ENCODE results near the gene KRABD2.

KRABD2 gene

DNA sequence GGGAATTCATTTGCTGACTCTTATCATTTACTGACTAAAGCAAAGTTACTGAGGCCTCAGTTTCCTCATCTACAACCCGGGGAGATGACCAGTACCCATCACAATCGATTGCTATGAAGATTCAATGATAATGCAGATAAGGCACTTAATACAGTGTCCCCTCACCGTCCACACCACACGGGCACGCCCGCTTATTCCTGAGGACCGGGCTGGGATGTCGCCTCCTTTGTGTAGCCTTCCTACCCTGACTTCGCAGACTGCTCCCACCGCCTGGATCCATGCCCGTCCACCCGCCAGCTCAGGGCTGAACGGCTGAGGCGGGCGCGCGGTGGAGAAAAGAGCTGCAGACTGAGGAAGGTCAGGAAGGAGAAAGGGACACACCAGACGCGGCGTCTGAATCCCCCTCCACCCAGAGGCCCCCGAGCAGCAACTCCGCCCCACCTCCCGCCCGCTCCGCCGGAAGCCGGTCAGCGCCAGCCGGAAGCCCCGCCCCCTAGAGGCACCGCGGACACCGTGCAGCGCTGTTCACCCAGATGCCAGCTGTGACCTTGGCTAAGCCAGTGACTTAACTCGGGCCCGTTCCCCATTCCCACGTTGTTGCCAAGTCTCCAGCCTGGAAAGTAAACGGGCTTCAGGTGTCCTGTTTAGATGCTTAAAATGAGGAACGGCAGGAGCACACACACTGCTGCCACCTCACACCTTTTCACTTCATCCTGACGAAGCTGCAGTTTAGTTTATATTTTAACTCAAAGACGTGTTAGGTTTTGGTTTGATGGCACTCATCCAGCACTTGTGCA is at the start of gene KRABD2:
TSS of gene KRABD2 (minus strand) at position 434 of the 797 bp plus-strand sequence.
- peak within 1 kb of the TSS; percentile 92 for H3K27ac ChIP-seq
- TF ChIP-seq, protein P1, sequence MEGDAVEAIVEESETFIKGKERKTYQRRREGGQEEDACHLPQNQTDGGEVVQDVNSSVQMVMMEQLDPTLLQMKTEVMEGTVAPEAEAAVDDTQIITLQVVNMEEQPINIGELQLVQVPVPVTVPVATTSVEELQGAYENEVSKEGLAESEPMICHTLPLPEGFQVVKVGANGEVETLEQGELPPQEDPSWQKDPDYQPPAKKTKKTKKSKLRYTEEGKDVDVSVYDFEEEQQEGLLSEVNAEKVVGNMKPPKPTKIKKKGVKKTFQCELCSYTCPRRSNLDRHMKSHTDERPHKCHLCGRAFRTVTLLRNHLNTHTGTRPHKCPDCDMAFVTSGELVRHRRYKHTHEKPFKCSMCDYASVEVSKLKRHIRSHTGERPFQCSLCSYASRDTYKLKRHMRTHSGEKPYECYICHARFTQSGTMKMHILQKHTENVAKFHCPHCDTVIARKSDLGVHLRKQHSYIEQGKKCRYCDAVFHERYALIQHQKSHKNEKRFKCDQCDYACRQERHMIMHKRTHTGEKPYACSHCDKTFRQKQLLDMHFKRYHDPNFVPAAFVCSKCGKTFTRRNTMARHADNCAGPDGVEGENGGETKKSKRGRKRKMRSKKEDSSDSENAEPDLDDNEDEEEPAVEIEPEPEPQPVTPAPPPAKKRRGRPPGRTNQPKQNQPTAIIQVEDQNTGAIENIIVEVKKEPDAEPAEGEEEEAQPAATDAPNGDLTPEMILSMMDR (conservative IDR thresholded peaks at IDR 0.05), result peak; percentile 69

DNA sequence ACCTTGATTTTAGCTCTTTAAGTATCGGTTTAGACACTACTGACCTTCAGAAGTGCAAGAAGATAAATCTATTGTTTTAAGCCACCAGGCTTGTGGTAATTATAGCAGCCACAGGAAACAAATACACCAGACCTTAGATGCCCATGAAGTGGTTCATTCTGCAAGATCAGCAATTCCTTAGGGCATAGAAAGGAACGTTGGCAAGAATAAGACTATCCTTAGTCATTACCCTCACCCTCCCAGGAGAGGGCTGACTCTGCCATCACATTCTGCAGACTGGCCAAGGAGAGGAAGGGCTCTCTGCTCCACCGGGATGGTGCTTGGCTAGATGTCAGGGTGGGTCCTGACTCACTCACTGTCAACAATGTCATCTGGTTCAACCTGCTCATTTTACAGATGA is 45.1 kb upstream of the KRABD2 start:
- H3K27ac ChIP-seq, result no peak overlapping the region
- TF ChIP-seq, protein P1 (conservative IDR thresholded peaks at IDR 0.05), result no peak

DNA sequence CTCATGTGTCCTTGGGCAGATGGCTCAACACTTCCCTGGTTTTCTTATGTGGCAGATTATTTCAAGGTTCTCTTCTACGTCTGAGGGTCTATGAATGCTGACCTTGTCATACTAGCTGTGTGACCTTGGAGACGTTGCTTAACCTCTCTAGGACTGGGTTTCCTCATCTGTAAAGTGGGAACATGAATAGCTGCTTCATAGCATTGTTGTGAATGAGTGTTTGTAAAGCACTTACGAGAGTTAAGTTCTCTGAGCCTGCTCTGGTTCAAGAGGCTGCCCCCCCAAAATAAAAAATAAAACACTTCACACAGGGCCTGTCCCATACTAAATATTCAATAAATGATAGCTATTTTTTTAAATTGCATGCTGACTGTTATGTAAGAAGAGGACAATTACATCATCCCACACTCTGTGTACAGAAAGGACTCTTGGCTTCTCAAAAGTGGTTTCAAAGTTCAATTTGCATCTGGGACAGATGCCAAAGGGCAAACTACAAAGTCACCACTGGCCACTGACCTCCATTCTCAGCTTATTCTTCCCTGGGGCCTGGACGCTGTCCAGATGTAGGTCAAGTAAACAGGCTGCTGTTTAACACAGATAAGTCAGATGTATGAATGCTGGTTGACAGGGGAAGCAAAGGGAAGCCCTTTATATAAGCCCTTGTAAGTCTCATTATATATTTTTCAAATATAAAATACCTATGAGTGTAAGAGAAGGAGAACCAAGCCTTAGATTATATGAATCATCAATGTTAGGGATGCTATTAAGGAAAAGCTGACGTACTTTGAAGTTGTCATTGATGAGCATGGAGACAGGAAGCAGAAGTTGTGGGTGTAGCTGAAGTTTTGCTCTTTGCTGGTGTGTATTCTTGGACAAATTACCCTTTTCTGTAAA is 43.8 kb upstream of the KRABD2 start:
- TF ChIP-seq, protein P1 (conservative IDR thresholded peaks at IDR 0.05), result no peak
- H3K27ac ChIP-seq, result peak overlapping the region; percentile 40

DNA sequence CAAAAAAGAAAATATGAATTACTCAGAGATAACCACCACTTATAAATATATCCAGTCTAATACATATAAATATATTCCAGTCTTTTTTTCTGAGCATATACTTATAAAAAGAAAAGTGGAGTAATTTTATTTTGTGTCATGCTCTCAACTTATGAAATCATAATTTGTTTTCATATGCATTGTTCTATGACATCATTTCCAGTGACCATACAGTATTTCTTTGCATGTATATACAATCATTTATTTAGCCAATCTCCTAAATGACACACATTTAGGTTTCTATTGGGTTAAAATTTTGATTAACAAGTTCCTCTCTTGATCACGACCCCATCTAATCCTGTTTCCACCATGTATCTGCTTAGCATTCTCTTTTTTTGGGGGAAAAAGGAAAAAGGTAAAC is 42.8 kb upstream of the KRABD2 start:
- TF ChIP-seq, protein P1 (conservative IDR thresholded peaks at IDR 0.05), result no peak
- peak overlapping the region; percentile 40; the same call in 1 of the 2 replicates for H3K27ac ChIP-seq

DNA sequence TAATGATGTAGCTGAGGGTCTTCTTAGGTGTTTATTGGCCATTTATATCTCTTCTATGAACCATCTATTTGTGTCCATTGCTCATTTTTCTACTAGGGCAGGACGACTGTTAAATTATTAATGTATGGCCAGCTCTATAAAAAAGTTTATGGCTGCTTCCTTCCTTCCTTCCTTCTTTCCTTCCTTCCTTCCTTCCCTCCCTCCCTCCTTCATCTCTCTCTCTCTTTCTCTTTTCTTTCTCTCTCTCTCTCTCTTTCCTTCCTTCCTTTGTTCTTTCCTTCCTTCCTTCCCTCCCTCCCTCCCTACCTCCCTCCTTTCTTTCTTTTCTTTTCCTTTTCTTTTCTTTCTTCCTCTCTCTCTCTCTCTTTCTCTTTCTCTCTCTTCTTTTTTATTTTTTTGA is 42.0 kb upstream of the KRABD2 start:
- TF ChIP-seq, protein P1 (conservative IDR thresholded peaks at IDR 0.05), result no peak
- no peak overlapping the region for H3K27ac ChIP-seq

DNA sequence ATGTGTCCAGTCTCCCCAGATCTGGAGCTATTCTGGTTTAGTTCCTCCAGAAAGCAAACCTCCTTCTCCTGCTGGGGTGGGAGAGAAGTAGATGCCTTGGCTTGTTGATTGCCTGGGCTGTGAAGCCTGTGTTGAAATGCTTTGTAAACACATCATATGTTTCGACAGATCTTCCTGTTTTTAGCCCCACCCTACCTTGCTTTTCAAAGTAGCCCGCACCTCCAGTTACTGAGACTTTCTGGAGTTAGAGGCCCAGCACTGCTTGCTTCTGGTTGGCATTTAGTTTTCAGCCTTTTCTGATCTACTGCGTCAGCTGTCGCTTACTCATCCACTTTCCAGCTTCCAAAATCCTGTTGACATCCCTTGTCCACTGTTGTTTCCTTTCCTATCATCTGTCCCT is 41.3 kb upstream of the KRABD2 start:
- H3K27ac ChIP-seq, result no peak overlapping the region
- TF ChIP-seq, protein P1 (conservative IDR thresholded peaks at IDR 0.05), result no peak

DNA sequence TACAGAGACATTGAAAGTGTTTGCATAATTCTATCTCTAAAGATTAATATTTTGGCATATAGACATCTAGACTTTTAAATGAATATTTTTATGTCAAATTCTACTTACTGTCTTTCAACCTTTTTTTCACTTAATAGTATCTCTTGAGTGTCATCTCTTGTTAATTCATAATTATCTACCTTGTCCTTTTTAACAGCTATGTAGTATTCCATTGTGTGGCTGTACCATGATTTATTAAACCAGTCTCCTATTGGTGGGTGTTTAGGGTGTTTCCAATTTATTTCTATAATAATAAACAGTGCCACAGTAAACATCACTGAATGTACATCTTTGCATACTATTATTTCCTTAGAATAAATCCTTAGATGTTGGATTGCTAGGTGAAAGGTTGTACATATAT is 37.4 kb upstream of the KRABD2 start:
- no peak overlapping the region for H3K27ac ChIP-seq
- TF ChIP-seq, protein P1 (conservative IDR thresholded peaks at IDR 0.05), result no peak
